Ureter (tissue), 1 donor: Measurements from ENCODE around the gene PRKAR1B. TPM values are rescaled to one million over a fixed set of nuclear protein-coding genes. Genes with fewer than 3 reads are reported as not detected.
A peak's percentile ranks its signal among the peaks of the same experiment; 100 is the strongest.

Experiments used
- DNase-seq: peaks from one replicate; pipeline ENCODE4 v3.0.0-alpha.2; 2020; ENCODE audit warnings: low spot score
- total RNA-seq: library from RNA; stranded (reverse); gene quantifications from one replicate; pipeline ENCODE4 v1.2.4, GENCODE V29; 2023
- donor health status: DM: yes; HTN: yes; CAD: no.

The PRKAR1B gene
- total RNA-seq, 1 donor from 2014 or later = 20.5 TPM

- no peak for DNase-seq
These were observed 204.8 kb downstream of the PRKAR1B start for GRCh38 chr7:522071-522950.

- DNase-seq = no peak
These were observed 205.6 kb downstream of the PRKAR1B start for GRCh38 chr7:521221-522070.

GRCh38 chr7:520503-521161, 206.4 kb downstream of the PRKAR1B start:
- no peak for DNase-seq

- DNase-seq = no peak
These were observed 207.3 kb downstream of the PRKAR1B start, which contains the start of gene PDGFA for GRCh38 chr7:519484-520390. Gene PDGFA, minus strand, starts transcription at chr7:519846. Its CDS starts 845 bp downstream, at chr7:519001.

- DNase-seq = peak; percentile 85
These were observed 208.2 kb downstream of the PRKAR1B start for GRCh38 chr7:518630-519483.

GRCh38 chr7:517774-518629, 209.1 kb downstream of the PRKAR1B start:
- peak; percentile 76 for DNase-seq

GRCh38 chr7:516606-517456, 210.2 kb downstream of the PRKAR1B start:
- DNase-seq = no peak

- DNase-seq = no peak
These were observed 210.9 kb downstream of the PRKAR1B start for GRCh38 chr7:516216-516605.

- no peak for DNase-seq
These were observed 211.5 kb downstream of the PRKAR1B start for GRCh38 chr7:515628-516027.

- DNase-seq = no peak
These were observed 212.2 kb downstream of the PRKAR1B start for GRCh38 chr7:514651-515598.

GRCh38 chr7:514242-514641, 212.8 kb downstream of the PRKAR1B start:
- no peak for DNase-seq

- DNase-seq = no peak
These were observed 213.4 kb downstream of the PRKAR1B start for GRCh38 chr7:513521-514166.

- no peak for DNase-seq
These were observed 214.4 kb downstream of the PRKAR1B start for GRCh38 chr7:512541-513311.

GRCh38 chr7:512146-512510, 215.0 kb downstream of the PRKAR1B start:
- DNase-seq = no peak

GRCh38 chr7:511476-512145, 215.5 kb downstream of the PRKAR1B start:
- DNase-seq = no peak
